OCI-LY3 (cell line): ENCODE results near the gene ACTR1A.
"Not testable (repeated sequence)": the region's sequence is repeated elsewhere in the genome, so short reads cannot be mapped to it uniquely, and the experiment has no call there.

Source experiments
- H2AFZ ChIP-seq: fragments of 200-600, 300-600 bp; shearing (Covaris generic); 2 replicates; pipeline ENCODE4 v1.6.0; 2014; ENCODE audit warnings: antibody characterized with exemption, low read depth, low read length
- H3K27ac ChIP-seq: fragments of 200-600, 300-600 bp; sonication (generic); 2 replicates; pipeline ENCODE4 v1.5.1; 2014; ENCODE audit warnings: mild to moderate bottlenecking, low read length, moderate library complexity, mixed read lengths
- H3K27me3 ChIP-seq: fragments of 200-600, 300-600 bp; sonication (generic); 2 replicates; pipeline ENCODE4 v1.6.1; 2014; ENCODE audit warnings: low read depth, low read length, mixed read lengths
- H3K36me3 ChIP-seq: fragments of 200-600, 300-600 bp; sonication (generic); replicated peaks from 2 replicates; pipeline ENCODE3; 2014; ENCODE audit warnings: low read depth, low read length, mixed read lengths
- H3K4me1 ChIP-seq: fragments of 300-600, 200-600 bp; sonication (generic); 2 replicates; pipeline ENCODE4 v1.6.1; 2014; ENCODE audit warnings: low read length, mixed read lengths
- H3K4me2 ChIP-seq: fragments of 200-600, 300-600 bp; sonication (generic); 2 replicates; pipeline ENCODE4 v1.6.1; 2014; ENCODE audit warnings: low read length, mixed read lengths
- H3K4me3 ChIP-seq: fragments of 300-600, 200-600 bp; sonication (generic); 2 replicates; pipeline ENCODE4 v1.5.1; 2014; ENCODE audit warnings: antibody characterized with exemption, mild to moderate bottlenecking, low read length, moderate library complexity
- H3K79me2 ChIP-seq: fragments of 300-600, 200-600 bp; shearing (Covaris generic); 2 replicates; pipeline ENCODE4 v1.6.1; 2014; ENCODE audit warnings: mild to moderate bottlenecking, low read length, mixed read lengths
- H3K9ac ChIP-seq: fragments of 300-600, 200-600 bp; shearing (Covaris generic); 2 replicates; pipeline ENCODE4 v1.6.0; 2014; ENCODE audit warnings: mild to moderate bottlenecking, low read length, moderate library complexity
- H3K9me3 ChIP-seq: fragments of 200-600, 300-600 bp; shearing (Covaris generic); 2 replicates; pipeline ENCODE4 v1.6.1; 2014; ENCODE audit warnings: low read length, mixed read lengths; ENCODE audit not compliant: insufficient read depth
- H4K20me1 ChIP-seq: fragments of 200-600, 300-600 bp; sonication (generic); 2 replicates; pipeline ENCODE4 v1.6.1; 2016; ENCODE audit warnings: low read length, mixed read lengths; ENCODE audit not compliant: insufficient read depth
- CTCF ChIP-seq: fragments of 200-600, 300-600 bp; sonication (generic); IDR thresholded peaks from 2 replicates; pipeline ENCODE4 v1.5.1; 2014; ENCODE audit warnings: antibody characterized with exemption, low read length, low read depth
- EZH2phosphoT487 ChIP-seq: fragments of 200-600 bp; shearing (Covaris generic); IDR thresholded peaks from 2 replicates; pipeline ENCODE4 v1.6.1; 2018; ENCODE audit warnings: antibody characterized with exemption, mixed run types, low read depth

Gene ACTR1A

GRCh38 chr10:102538811-102539210 lies 36.3 kb upstream of the ACTR1A start:
- no peaks in the 10 kb centered on the region for H4K20me1 ChIP-seq
- H3K4me1 ChIP-seq = peaks cover 39% of the 10 kb centered on the region
- peak overlapping the region; percentile 43; the same call in 1 of the 2 replicates for H3K4me2 ChIP-seq
- no peak overlapping the region for H3K4me3 ChIP-seq
- H3K27ac ChIP-seq = no peak overlapping the region
- no peaks in the 10 kb centered on the region for H3K9me3 ChIP-seq
- H3K27me3 ChIP-seq = no peaks in the 10 kb centered on the region
- no peak overlapping the region for H3K9ac ChIP-seq
- H3K79me2 ChIP-seq = no peaks in the 10 kb centered on the region
- H2AFZ ChIP-seq = no peak overlapping the region
- TF ChIP-seq EZH2phosphoT487 (no peak), CTCF (no peak)
- H3K36me3 ChIP-seq = no peaks in the 10 kb centered on the region

- Histone ChIP-seq H3K79me2 (no peaks in the 10 kb centered on the region), H3K27ac (no peak overlapping the region), H3K4me2 (peak overlapping the region; percentile 43), H3K4me3 (no peak overlapping the region), H4K20me1 (no peaks in the 10 kb centered on the region), H3K4me1 (peaks cover 39% of the 10 kb centered on the region), H3K27me3 (no peaks in the 10 kb centered on the region), H3K9me3 (no peaks in the 10 kb centered on the region), H2AFZ (no peak overlapping the region), H3K9ac (no peak overlapping the region), H3K36me3 (no peaks in the 10 kb centered on the region)
- no peak for TF ChIP-seq EZH2phosphoT487
- no peak for TF ChIP-seq CTCF
Measured at GRCh38 chr10:102537948-102538347, 35.4 kb upstream of the ACTR1A start.

- Histone ChIP-seq H3K27ac (no peak overlapping the region), H3K4me2 (peak overlapping the region; percentile 43)
Measured at GRCh38 chr10:102537367-102537766, 34.9 kb upstream of the ACTR1A start.

GRCh38 chr10:102535481-102536147 lies 33.1 kb upstream of the ACTR1A start:
- H3K36me3 ChIP-seq = no peaks in the 10 kb centered on the region
- no peak overlapping the region for H2AFZ ChIP-seq
- no peak overlapping the region for H3K27ac ChIP-seq
- no peaks in the 10 kb centered on the region for H3K9me3 ChIP-seq
- H3K27me3 ChIP-seq = no peaks in the 10 kb centered on the region
- no peak overlapping the region for H3K4me3 ChIP-seq
- TF ChIP-seq EZH2phosphoT487 = no peak
- no peak for TF ChIP-seq CTCF
- H3K9ac ChIP-seq = no peak overlapping the region
- H3K79me2 ChIP-seq = no peaks in the 10 kb centered on the region
- peaks cover 31% of the 10 kb centered on the region for H3K4me1 ChIP-seq
- H4K20me1 ChIP-seq = no peaks in the 10 kb centered on the region
- no peak overlapping the region for H3K4me2 ChIP-seq

More at GRCh38 chr10:102537367-102537766, 34.9 kb upstream of the ACTR1A start:
- Histone ChIP-seq H3K9me3 (no peaks in the 10 kb centered on the region), H2AFZ (no peak overlapping the region), H3K4me1 (peaks cover 36% of the 10 kb centered on the region), H3K79me2 (no peaks in the 10 kb centered on the region), H3K4me3 (no peak overlapping the region), H3K9ac (no peak overlapping the region), H4K20me1 (no peaks in the 10 kb centered on the region), H3K36me3 (no peaks in the 10 kb centered on the region), H3K27me3 (no peaks in the 10 kb centered on the region)
- TF ChIP-seq CTCF (no peak), EZH2phosphoT487 (no peak)

GRCh38 chr10:102534966-102535365 lies 32.5 kb upstream of the ACTR1A start:
- not testable (repeated sequence) for H3K36me3 ChIP-seq, H3K27ac ChIP-seq, H3K27me3 ChIP-seq, H3K4me3 ChIP-seq, H3K9ac ChIP-seq, H3K4me2 ChIP-seq, H4K20me1 ChIP-seq, H3K79me2 ChIP-seq, H3K9me3 ChIP-seq, H2AFZ ChIP-seq
- H3K4me1 ChIP-seq = peaks cover 28% of the 10 kb centered on the region
